Muscle layer of duodenum (tissue), 2 donors: ENCODE measurements around the gene ALDOC.

Experiments used
- H3K27ac ChIP-seq: one replicate; pipeline ENCODE4 v1.7.0; 2013; ENCODE audit warnings: mild to moderate bottlenecking, low read length
- H3K27me3 ChIP-seq: one replicate; pipeline ENCODE4 v1.7.0; 2013; ENCODE audit warnings: low read depth, mild to moderate bottlenecking, control low read depth, low read length
- H3K36me3 ChIP-seq, 2 donors: one replicate each; pipeline ENCODE4 v1.7.0; 2013; ENCODE audit warnings: low read length in 2 of 2, control low read depth in 1 of 2, mild to moderate bottlenecking in 1 of 2; ENCODE audit not compliant: insufficient read depth in 2 of 2, control insufficient read depth in 1 of 2
- H3K4me1 ChIP-seq, 2 donors: one replicate each; pipeline ENCODE4 v1.7.0; 2013; ENCODE audit warnings: low read length in 2 of 2, mild to moderate bottlenecking in 2 of 2, control low read depth in 1 of 2, moderate library complexity in 1 of 2; ENCODE audit not compliant: insufficient read depth in 2 of 2, control insufficient read depth in 1 of 2
- H3K4me3 ChIP-seq, 2 donors: one replicate each; pipeline ENCODE4 v1.7.0; 2013; ENCODE audit warnings: low read length in 2 of 2, low read depth in 1 of 2, mild to moderate bottlenecking in 1 of 2
- H3K9me3 ChIP-seq, 2 donors: one replicate each; pipeline ENCODE4 v1.7.0; 2013; ENCODE audit warnings: low read length in 2 of 2, control low read depth in 1 of 2, mild to moderate bottlenecking in 1 of 2; ENCODE audit not compliant: control insufficient read depth in 1 of 2
- donor health status: healthy.

The ALDOC gene

DNA sequence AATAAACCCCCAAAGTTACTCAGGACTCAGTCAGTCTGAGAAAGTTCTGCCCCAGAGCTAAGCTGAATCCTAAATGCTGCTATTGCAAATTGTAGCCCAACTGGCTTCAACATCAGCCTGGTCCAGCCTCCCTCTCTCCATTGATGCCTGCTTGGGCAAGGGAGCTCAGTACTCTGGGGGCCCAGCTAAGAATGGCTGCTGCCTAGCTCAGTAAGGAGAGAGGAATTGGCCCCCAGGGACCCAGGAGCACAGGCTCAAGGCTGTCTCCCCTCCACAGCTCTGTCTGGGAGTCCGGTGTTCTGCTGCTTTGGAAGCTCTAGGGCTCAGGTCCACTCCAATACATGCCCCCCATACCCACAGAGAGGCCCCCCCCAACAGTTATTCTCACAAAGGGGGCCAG is 25.8 kb downstream of the ALDOC start:
- H3K4me3 ChIP-seq, result peak overlapping the region in 1 of 2 donors; percentile 79
- H3K4me1 ChIP-seq, result peaks cover 4 to 29% of the 10 kb centered on the region in 2 donors
- H3K9me3 ChIP-seq, result no peaks in the 10 kb centered on the region
- no peak overlapping the region for H3K27ac ChIP-seq
- H3K36me3 ChIP-seq, result peaks cover 20 to 30% of the 10 kb centered on the region in 2 donors
- H3K27me3 ChIP-seq, result no peaks in the 10 kb centered on the region

- H3K4me3 ChIP-seq, result no peak overlapping the region
- H3K4me1 ChIP-seq, result peaks cover 4 to 29% of the 10 kb centered on the region in 2 donors
- H3K36me3 ChIP-seq, result peaks cover 12 to 17% of the 10 kb centered on the region in 2 donors
- H3K27me3 ChIP-seq, result no peaks in the 10 kb centered on the region
- no peak overlapping the region for H3K27ac ChIP-seq
- no peaks in the 10 kb centered on the region for H3K9me3 ChIP-seq
Observed at GRCh38 chr17:28549236-28550132, 27.2 kb downstream of the ALDOC start.

- H3K4me3 ChIP-seq, result no peak overlapping the region
- H3K4me1 ChIP-seq, result peaks cover 4 to 29% of the 10 kb centered on the region in 2 donors
- no peak overlapping the region for H3K27ac ChIP-seq
- no peaks in the 10 kb centered on the region for H3K27me3 ChIP-seq
- H3K36me3 ChIP-seq, result peaks cover 2 to 8% of the 10 kb centered on the region in 2 donors
- no peaks in the 10 kb centered on the region for H3K9me3 ChIP-seq
Observed at GRCh38 chr17:28548417-28549130, 28.1 kb downstream of the ALDOC start.

DNA sequence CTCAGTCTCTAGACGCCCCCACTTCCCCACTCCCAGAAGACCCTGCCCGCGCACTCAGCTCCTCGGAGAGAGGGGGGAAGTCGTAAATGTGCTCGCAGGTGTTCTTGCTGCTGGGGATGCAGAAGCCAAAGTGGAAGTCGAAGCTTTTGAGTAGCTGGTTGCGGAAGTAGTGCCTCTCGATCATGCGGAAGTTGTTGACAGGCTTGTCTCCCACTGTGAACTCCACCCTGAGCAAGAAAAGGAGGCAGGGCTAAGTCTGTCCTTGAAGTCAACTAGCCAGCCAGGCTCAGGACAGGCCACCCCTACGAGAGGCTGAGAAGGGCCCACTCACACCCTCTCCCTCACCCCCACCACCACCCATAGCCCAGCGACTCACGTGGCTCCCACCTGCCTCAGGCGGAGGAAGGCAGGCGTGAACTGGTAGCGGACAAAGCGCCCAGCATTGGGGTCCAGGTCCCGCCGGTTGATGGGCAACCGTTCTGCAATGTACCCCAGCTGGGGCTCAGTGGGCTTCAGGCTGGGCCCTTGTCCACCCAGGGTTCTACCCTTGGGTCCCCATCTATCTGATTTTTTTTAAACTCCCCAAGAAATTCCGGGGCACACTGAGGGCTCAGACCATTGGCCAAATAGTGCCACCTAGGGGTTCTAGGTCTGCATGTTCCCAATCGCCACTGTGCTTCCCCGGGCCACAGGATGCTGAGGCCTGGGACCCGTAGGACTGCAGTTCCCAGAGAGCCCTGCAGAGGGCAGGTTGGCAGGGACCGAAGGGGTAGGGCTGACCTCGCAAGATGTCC is 28.9 kb downstream of the ALDOC start:
- peaks cover 0 to 5% of the 10 kb centered on the region in 2 donors for H3K36me3 ChIP-seq
- H3K4me1 ChIP-seq, result peaks cover 4 to 29% of the 10 kb centered on the region in 2 donors
- no peaks in the 10 kb centered on the region for H3K9me3 ChIP-seq
- H3K27ac ChIP-seq, result no peak overlapping the region
- H3K4me3 ChIP-seq, result no peak overlapping the region
- H3K27me3 ChIP-seq, result no peaks in the 10 kb centered on the region

DNA sequence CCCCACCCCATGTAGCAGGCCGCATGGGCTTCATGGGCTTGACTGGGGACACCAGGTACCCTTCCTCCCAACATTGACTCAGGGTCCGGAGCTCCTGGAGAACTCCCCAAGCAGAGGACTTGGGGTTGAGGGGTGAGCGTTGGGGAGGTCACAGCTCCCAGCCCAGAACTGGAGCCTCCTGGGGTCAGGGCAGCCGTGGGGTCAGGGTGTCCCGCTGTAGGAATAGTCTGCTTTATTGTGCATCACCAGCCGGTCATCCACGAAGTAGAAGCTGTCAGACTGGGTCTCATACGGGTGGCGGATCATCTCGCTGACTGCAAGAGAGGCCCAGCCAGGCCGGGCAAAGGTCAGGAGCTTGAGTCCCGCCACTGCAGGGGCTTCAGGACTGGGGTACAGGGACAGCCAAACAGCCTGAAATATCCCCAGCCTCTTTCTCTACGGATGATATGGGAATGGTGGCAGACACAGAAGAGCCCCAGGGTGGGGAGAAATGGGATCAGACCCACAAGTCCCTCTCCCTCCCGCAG is 29.5 kb downstream of the ALDOC start:
- Histone ChIP-seq H3K27me3 (no peaks in the 10 kb centered on the region), H3K36me3 (peaks cover 0 to 5% of the 10 kb centered on the region in 2 donors), H3K27ac (no peak overlapping the region), H3K9me3 (no peaks in the 10 kb centered on the region), H3K4me3 (no peak overlapping the region), H3K4me1 (peaks cover 4 to 29% of the 10 kb centered on the region in 2 donors)

- H3K27ac ChIP-seq, result no peak overlapping the region
- H3K27me3 ChIP-seq, result no peaks in the 10 kb centered on the region
- H3K36me3 ChIP-seq, result peaks cover 0 to 5% of the 10 kb centered on the region in 2 donors
- H3K4me1 ChIP-seq, result peaks cover 0 to 18% of the 10 kb centered on the region in 2 donors
- no peaks in the 10 kb centered on the region for H3K9me3 ChIP-seq
- H3K4me3 ChIP-seq, result no peak overlapping the region
Observed at GRCh38 chr17:28545787-28546415, 30.8 kb downstream of the ALDOC start.

GRCh38 chr17:28545141-28545503 is 31.6 kb downstream of the ALDOC start:
- peaks cover 0 to 11% of the 10 kb centered on the region in 2 donors for H3K4me1 ChIP-seq
- no peaks in the 10 kb centered on the region for H3K27me3 ChIP-seq
- H3K36me3 ChIP-seq, result peaks cover 0 to 5% of the 10 kb centered on the region in 2 donors
- H3K27ac ChIP-seq, result no peak overlapping the region
- no peaks in the 10 kb centered on the region for H3K9me3 ChIP-seq
- H3K4me3 ChIP-seq, result no peak overlapping the region

DNA sequence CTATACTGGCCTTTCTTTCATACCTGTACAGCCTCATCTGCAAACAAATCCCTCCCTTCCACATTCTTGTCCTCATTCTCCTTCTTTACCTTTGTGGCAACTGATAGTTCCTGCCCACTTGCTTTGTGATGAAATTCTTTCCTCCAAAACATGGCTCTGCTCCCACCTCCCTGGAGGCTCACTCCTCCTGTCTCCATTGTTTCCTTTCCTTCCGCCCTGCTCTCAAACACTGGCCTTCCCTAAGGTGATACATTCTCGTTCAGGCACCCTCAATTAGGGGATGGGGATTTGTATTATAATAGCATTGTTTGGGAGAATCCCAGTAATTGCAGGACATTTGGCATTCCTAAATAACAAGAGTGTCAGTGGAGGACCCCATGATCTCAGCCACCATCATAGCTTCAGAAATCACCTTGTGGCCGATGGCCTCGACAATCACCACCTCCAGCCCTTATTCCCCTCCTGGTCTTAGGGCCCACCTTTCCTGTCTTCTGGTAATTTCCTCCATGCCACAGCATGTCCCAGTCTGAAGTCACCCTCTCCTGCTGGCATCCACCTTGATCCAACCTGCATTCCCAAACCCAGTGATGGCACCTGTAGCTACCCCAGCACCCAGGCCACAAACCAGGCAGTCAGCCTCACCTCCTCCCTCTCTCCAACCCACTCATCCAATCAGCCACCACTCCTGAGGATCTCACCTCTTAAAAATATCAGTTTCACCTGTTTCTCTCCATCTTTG is 32.1 kb downstream of the ALDOC start:
- Histone ChIP-seq H3K9me3 (no peaks in the 10 kb centered on the region), H3K4me3 (no peak overlapping the region), H3K27ac (no peak overlapping the region), H3K4me1 (peaks cover 0 to 5% of the 10 kb centered on the region in 2 donors), H3K27me3 (no peaks in the 10 kb centered on the region), H3K36me3 (peaks cover 0 to 5% of the 10 kb centered on the region in 2 donors)

DNA sequence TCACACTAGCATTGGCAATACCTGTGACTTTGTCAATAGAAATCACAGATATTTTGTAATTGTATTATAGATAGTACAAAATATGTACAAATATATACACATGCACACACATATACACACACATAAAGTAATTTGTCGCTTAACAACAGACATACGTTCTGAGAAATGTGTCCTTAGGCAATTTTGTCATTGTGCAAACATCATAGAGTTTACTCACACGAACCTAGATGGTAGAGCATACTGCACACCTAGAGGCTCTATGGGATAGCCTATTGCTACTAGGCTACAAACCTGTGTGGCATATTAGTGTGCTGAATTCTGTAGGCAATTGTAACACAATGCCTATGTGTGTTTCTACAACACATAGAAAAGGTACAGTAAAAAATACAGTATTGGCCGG is 35.3 kb downstream of the ALDOC start:
- Histone ChIP-seq H3K4me3 (no peak overlapping the region), H3K27me3 (no peaks in the 10 kb centered on the region), H3K9me3 (no peaks in the 10 kb centered on the region), H3K4me1 (no peaks in the 10 kb centered on the region), H3K27ac (no peak overlapping the region), H3K36me3 (no peaks in the 10 kb centered on the region)

DNA sequence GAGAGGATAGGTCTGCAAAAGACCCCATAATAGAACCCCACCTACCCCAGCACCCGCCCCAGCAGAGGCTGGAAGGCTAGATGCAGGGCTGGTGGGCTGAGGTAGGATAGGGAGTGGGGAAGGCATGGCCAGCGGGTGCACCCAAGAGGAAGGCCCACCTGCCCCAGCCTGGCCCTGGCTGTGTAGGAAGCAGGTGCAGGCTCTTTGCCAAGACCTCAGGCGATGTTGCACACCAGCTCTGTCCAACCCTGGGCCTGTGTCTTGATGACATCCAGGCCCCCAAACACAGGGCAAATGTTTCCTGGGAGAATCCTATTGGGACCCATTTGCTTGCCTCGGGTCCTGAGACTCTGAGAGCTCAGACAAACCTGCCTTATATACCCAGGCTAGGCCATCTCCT is 36.5 kb downstream of the ALDOC start:
- H3K4me1 ChIP-seq, result no peaks in the 10 kb centered on the region

More for the DNA sequence above, 36.5 kb downstream of the ALDOC start:
- no peaks in the 10 kb centered on the region for H3K36me3 ChIP-seq
- H3K4me3 ChIP-seq, result no peak overlapping the region
- H3K27ac ChIP-seq, result no peak overlapping the region
- H3K9me3 ChIP-seq, result no peaks in the 10 kb centered on the region
- no peaks in the 10 kb centered on the region for H3K27me3 ChIP-seq
